IPS-15b (cell line): Measurements from ENCODE around the gene MTUS2.
"Not testable (repeated sequence)": the region's sequence is repeated elsewhere in the genome, so short reads cannot be mapped to it uniquely, and the experiment has no call there.

Source experiments
- H3K27me3 ChIP-seq: one replicate; pipeline ENCODE4 v1.6.1; 2013; ENCODE audit warnings: low read length; ENCODE audit not compliant: control insufficient read depth, insufficient read depth
- H3K36me3 ChIP-seq: one replicate; pipeline ENCODE4 v1.6.1; 2013; ENCODE audit warnings: low read length; ENCODE audit not compliant: control insufficient read depth, insufficient read depth
- H3K4me1 ChIP-seq: one replicate; pipeline ENCODE4 v1.6.1; 2013; ENCODE audit warnings: mild to moderate bottlenecking, low read length; ENCODE audit not compliant: control insufficient read depth, insufficient read depth
- H3K4me3 ChIP-seq: one replicate; pipeline ENCODE4 v1.5.1; 2013; ENCODE audit warnings: low read depth, low read length
- H3K9ac ChIP-seq: one replicate; pipeline ENCODE4 v1.6.1; 2013; ENCODE audit warnings: low read depth, mild to moderate bottlenecking, low read length
- H3K9me3 ChIP-seq: one replicate; pipeline ENCODE4 v1.6.1; 2013; ENCODE audit warnings: mild to moderate bottlenecking, low read length; ENCODE audit not compliant: control insufficient read depth, insufficient read depth

The MTUS2 gene

GRCh38 chr13:29362849-29363604 lies 542.9 kb downstream of the MTUS2 start:
- H3K9me3 ChIP-seq, result no peaks in the 10 kb centered on the region
- no peaks in the 10 kb centered on the region for H3K4me1 ChIP-seq
- H3K36me3 ChIP-seq, result no peaks in the 10 kb centered on the region
- no peaks in the 10 kb centered on the region for H3K27me3 ChIP-seq
- no peak overlapping the region for H3K9ac ChIP-seq
- no peak overlapping the region for H3K4me3 ChIP-seq

GRCh38 chr13:29369060-29369743 lies 549.1 kb downstream of the MTUS2 start:
- H3K4me3 ChIP-seq, result no peak overlapping the region
- no peak overlapping the region for H3K9ac ChIP-seq
- peaks cover 2% of the 10 kb centered on the region for H3K27me3 ChIP-seq
- no peaks in the 10 kb centered on the region for H3K9me3 ChIP-seq
- H3K36me3 ChIP-seq, result no peaks in the 10 kb centered on the region
- no peaks in the 10 kb centered on the region for H3K4me1 ChIP-seq

GRCh38 chr13:29379281-29379680 lies 559.1 kb downstream of the MTUS2 start:
- H3K9ac ChIP-seq, result no peak overlapping the region
- H3K4me1 ChIP-seq, result no peaks in the 10 kb centered on the region
- H3K4me3 ChIP-seq, result no peak overlapping the region
- no peaks in the 10 kb centered on the region for H3K9me3 ChIP-seq
- no peaks in the 10 kb centered on the region for H3K36me3 ChIP-seq
- no peaks in the 10 kb centered on the region for H3K27me3 ChIP-seq

GRCh38 chr13:29379865-29380264 lies 559.7 kb downstream of the MTUS2 start:
- no peaks in the 10 kb centered on the region for H3K9me3 ChIP-seq
- H3K4me1 ChIP-seq, result no peaks in the 10 kb centered on the region
- no peaks in the 10 kb centered on the region for H3K36me3 ChIP-seq
- no peak overlapping the region for H3K9ac ChIP-seq
- no peak overlapping the region for H3K4me3 ChIP-seq
- H3K27me3 ChIP-seq, result no peaks in the 10 kb centered on the region

- Histone ChIP-seq H3K9me3 (no peaks in the 10 kb centered on the region), H3K36me3 (no peaks in the 10 kb centered on the region), H3K27me3 (no peaks in the 10 kb centered on the region), H3K4me1 (no peaks in the 10 kb centered on the region), H3K4me3 (no peak overlapping the region), H3K9ac (no peak overlapping the region)
Observed at GRCh38 chr13:29382021-29382420, 561.9 kb downstream of the MTUS2 start.

GRCh38 chr13:29383476-29383875 lies 563.3 kb downstream of the MTUS2 start:
- no peaks in the 10 kb centered on the region for H3K4me1 ChIP-seq
- no peak overlapping the region for H3K9ac ChIP-seq
- no peaks in the 10 kb centered on the region for H3K36me3 ChIP-seq
- no peaks in the 10 kb centered on the region for H3K9me3 ChIP-seq
- no peak overlapping the region for H3K4me3 ChIP-seq
- H3K27me3 ChIP-seq, result no peaks in the 10 kb centered on the region

GRCh38 chr13:29384466-29384865 lies 564.3 kb downstream of the MTUS2 start:
- H3K9ac ChIP-seq, result no peak overlapping the region
- no peaks in the 10 kb centered on the region for H3K36me3 ChIP-seq
- H3K4me1 ChIP-seq, result no peaks in the 10 kb centered on the region
- H3K9me3 ChIP-seq, result no peaks in the 10 kb centered on the region
- H3K27me3 ChIP-seq, result no peaks in the 10 kb centered on the region
- no peak overlapping the region for H3K4me3 ChIP-seq

GRCh38 chr13:29384871-29385270 lies 564.7 kb downstream of the MTUS2 start:
- Histone ChIP-seq H3K27me3 (no peaks in the 10 kb centered on the region), H3K36me3 (no peaks in the 10 kb centered on the region), H3K9ac (no peak overlapping the region), H3K4me1 (no peaks in the 10 kb centered on the region), H3K9me3 (no peaks in the 10 kb centered on the region), H3K4me3 (no peak overlapping the region)

GRCh38 chr13:29386246-29386645 lies 566.1 kb downstream of the MTUS2 start:
- Histone ChIP-seq H3K9ac (no peak overlapping the region), H3K9me3 (no peaks in the 10 kb centered on the region), H3K4me1 (no peaks in the 10 kb centered on the region), H3K4me3 (no peak overlapping the region), H3K27me3 (no peaks in the 10 kb centered on the region), H3K36me3 (no peaks in the 10 kb centered on the region)

- H3K9me3 ChIP-seq, H3K27me3 ChIP-seq, H3K36me3 ChIP-seq, H3K4me1 ChIP-seq, H3K4me3 ChIP-seq, H3K9ac ChIP-seq: not testable (repeated sequence)
Observed at GRCh38 chr13:29390598-29390997, 570.5 kb downstream of the MTUS2 start.

- no peaks in the 10 kb centered on the region for H3K9me3 ChIP-seq
- no peak overlapping the region for H3K9ac ChIP-seq
- H3K4me1 ChIP-seq, result no peaks in the 10 kb centered on the region
- H3K27me3 ChIP-seq, result no peaks in the 10 kb centered on the region
- H3K4me3 ChIP-seq, result no peak overlapping the region
- H3K36me3 ChIP-seq, result no peaks in the 10 kb centered on the region
Observed at GRCh38 chr13:29396446-29396845, 576.3 kb downstream of the MTUS2 start.

- Histone ChIP-seq H3K4me3 (no peak overlapping the region), H3K36me3 (no peaks in the 10 kb centered on the region), H3K27me3 (no peaks in the 10 kb centered on the region), H3K9ac (no peak overlapping the region), H3K9me3 (no peaks in the 10 kb centered on the region), H3K4me1 (no peaks in the 10 kb centered on the region)
Observed at GRCh38 chr13:29397265-29397664, 577.1 kb downstream of the MTUS2 start.
